HG02678 (cell line): Measurements from ENCODE around the gene GTF2A1L.
"Not testable (repeated sequence)": the region's sequence is repeated elsewhere in the genome, so short reads cannot be mapped to it uniquely, and the experiment has no call there.

Source experiments
- ATAC-seq: cut with Tn5 transposase; IDR thresholded peaks from one replicate; pipeline ENCODE4 v1.9.1; 2021; ENCODE audit warnings: mild to moderate bottlenecking, moderate library complexity; ENCODE audit not compliant: unreplicated experiment

The GTF2A1L gene, protein sequence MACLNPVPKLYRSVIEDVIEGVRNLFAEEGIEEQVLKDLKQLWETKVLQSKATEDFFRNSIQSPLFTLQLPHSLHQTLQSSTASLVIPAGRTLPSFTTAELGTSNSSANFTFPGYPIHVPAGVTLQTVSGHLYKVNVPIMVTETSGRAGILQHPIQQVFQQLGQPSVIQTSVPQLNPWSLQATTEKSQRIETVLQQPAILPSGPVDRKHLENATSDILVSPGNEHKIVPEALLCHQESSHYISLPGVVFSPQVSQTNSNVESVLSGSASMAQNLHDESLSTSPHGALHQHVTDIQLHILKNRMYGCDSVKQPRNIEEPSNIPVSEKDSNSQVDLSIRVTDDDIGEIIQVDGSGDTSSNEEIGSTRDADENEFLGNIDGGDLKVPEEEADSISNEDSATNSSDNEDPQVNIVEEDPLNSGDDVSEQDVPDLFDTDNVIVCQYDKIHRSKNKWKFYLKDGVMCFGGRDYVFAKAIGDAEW

DNA sequence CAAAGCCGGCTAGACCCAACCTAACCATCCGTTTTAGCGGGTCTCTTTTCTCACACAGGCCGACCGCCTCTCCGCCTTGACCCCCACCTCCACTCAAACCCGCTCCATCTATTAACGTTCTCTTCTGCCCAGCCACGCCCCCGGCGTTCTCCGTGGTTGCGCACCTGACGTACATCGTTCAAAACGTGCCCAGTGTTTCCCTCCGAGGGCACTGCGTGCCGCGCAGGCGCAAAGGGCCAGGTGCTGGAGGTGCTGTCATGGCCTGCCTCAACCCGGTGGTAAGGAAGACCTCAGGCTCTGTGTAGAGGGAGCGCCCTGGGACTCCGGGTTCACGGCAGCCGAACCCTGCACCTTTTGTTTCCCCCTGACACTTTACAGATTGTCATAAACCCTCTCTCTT is at the start of gene GTF2A1L:
GTF2A1L (plus strand) TSS at position 239 of the 400 bp plus-strand sequence; CDS start at position 258, 19 bp downstream.
- no peak for ATAC-seq

DNA sequence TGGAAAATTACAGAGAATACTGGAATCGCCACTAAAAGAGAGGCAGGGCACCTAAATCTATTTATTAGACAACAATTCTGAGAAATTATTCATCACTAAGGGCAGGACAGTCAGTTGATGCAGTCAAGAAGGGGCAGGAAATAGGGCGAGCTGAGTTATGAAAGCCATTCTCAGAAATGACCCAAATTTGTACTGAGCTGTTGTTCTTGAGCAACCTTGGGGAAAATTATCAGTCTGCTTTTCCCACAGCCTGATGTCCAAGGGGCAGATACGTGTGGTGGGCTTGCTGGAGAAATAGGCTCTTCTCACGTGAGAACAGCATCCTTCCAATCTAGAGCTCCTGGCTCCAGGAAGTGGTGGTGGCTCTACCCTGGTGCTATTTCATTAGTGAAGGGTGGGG is 49.1 kb upstream of the GTF2A1L start:
- no peak for ATAC-seq

DNA sequence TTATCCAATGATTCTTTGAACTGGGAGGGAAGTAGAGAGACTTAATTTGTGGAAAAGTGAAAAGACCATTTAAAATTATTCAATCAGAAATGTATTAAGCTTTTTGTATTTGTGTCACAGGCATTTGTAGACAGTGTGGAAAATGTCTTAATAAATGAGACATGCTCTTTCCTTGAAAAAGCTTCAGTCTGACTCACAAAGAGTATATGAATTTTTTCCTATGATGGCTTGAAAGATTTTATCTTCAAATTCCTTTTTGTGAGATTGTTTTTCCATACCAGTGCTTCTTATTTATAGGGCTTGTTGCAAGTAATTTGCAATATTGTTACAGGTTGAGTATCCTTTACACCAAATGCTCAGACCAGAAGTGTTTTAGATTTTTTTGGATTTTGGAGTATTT is 48.2 kb upstream of the GTF2A1L start:
- no peak for ATAC-seq

DNA sequence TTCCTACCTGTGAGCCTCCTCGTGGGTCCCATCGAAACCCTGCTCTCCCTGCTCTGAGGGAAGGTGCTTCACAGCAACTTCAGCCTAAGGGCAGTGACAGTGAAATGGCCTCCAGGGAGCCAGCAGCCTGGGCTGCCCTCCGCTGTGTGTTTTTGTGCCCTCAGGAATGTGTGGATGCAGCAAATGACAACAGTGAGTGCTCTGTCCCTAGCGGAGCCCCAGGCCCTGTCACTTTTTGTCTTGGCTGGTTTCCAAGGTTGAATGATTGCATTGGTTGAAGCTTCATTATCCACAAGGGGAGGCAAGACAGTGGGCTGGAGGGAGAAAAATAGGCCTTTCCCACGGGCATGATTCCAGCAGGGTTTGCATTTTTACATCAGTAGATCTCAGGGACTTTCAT is 44.8 kb upstream of the GTF2A1L start:
- ATAC-seq, result no peak

DNA sequence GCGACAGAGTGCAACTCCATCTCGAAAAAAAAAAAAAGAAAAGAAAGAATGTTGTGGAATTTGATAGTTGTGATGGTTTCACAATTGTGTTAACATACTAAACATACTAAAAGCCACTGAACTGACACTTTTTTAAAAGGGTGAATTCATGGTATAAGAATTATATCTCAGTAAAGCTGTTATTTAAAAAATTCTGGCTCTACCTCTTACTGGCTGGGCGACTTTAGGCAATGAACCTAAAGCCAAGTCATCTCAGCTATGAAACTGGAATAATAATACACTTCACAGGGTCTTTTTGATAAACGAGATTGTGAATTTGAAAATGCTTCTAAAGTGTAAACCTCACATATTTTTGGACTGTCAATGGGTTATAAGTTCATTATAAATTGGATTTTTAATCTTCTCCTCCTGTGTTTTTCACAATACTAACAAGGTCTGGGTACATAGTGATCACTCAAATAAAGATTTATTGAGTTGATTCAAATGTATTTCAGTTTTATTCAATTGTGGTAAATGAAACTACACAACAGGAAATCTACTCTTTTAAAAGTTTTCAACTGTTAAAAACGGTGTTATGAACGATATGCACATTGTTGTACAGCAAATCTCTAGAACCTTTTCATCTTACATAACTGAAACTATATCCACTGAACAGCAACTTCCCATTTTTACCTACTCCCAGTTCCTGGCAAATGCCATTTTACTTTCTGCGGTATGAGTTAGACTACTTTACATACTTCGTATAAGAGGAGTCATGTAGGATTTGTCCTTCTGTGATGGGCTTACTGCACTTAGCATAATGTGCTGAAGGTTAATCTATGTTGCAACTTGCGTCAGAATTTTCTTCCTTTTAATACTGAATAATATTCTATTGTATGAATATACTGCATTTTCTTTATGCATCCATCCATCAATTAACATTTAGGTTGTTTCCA is 43.0 kb upstream of the GTF2A1L start:
- no peak for ATAC-seq

DNA sequence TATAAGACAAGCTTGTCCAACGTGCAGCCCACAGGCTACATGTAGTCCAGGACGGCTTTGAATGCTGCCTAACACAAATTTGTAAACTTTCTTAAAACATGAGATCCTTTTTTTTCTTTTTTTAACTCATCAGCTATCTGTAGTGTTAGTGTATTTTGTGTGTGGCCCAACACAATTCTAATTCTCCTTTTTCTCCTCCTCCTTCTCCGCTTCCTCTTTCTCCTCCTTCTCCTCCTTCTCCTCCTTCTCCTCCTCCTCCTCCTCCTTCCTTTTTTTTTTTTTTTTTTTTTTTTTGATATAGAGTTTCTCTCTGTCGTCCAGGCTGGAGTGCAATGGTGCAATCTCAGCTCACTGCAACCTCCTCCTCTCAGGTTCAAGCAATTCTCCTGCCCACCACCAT is 39.3 kb upstream of the GTF2A1L start:
- no peak for ATAC-seq

DNA sequence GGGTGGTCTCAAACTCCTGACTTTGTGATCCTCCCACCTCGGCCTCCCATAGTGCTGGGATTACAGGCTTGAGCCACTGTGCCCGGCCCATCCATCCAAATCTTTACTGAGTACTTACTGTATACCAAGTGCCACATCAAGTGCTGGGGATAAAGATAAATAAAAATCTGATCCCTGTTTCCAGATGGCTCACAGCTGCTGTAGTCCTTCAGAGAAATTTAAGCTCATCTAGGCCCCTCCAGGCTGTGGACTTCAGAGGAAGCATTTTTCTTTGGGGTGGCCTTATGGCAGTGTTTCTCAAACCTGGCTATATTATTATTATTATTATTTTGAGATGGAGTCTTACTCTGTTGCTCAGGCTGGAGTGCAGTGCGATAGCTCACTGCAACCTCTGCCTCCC is 33.7 kb upstream of the GTF2A1L start:
- ATAC-seq, result no peak

DNA sequence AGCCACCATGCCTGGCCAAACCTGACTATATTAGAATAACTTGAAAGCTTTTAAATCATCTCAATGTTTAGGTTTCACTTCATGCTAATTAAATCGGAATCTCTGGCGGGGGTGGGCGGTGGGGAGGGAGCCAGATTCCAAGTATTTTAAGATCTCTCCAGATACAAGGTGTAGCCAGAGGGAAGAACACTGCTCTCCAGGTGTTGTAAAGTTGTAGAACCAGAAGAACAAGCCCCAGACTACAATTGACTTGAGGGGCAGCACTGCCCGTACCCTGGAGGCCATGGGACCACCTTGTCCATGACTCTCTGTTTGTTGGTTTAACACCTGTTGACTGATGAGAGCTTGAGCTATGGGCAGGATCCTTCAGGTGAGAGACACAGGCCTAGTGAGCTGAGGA is 33.1 kb upstream of the GTF2A1L start:
- ATAC-seq, result no peak

DNA sequence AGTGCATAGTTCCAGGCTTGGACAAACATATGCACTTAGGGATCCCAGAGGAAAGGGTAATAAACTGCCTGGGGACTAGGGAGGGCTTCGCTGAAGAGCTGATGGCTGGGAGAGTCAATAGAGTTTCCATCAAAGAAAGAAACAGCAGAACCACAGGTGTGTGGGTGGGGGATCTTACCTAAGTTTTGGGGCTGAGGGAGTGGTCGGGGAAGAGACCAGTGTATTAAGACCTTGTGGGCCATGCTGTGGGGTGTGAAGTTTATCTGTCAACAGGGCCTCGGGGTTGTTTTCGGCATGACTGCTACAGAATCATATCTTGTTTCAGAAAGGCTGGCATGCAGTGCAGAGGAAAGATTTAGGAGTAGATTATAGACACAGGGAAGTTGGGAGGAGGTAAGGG is 31.2 kb upstream of the GTF2A1L start:
- ATAC-seq, result no peak

DNA sequence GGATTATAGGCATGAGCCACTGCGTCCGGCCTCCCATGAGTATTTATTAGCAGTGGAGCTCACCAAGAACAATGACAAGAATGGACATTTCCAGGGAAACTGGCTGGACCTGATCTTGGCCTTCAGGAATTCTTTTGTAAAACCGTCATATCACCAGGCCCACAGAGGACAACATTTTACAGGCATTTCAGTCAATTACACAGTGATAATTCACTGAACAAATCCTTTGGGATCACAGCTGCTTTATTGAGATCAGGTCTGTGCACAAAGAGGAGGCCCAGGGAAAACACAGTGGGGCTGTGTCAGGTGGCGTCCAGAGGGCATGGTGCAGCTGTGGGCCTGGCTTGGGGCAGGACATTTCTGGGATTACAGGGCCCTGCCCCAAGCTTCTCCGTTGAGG is 30.1 kb upstream of the GTF2A1L start:
- no peak for ATAC-seq

DNA sequence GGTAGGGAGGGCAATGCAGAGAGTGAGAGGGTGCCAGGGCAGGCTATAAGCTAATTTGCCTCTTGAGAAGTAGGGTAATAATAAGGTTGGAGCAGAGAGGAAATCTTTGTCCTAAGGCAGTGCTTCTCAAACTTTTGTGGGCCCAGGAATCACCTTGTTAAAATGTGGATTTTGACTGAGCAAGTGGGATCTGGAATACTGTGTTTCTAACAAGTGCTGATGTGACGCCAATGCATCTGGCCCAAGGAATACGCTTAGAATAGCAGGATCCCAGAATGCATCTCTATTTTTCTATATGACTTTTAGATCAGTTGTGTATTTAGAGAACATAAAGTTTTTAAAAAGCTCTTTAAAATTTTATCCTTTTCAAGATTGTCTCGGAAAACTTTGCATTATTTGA is 29.7 kb upstream of the GTF2A1L start:
- no peak for ATAC-seq

DNA sequence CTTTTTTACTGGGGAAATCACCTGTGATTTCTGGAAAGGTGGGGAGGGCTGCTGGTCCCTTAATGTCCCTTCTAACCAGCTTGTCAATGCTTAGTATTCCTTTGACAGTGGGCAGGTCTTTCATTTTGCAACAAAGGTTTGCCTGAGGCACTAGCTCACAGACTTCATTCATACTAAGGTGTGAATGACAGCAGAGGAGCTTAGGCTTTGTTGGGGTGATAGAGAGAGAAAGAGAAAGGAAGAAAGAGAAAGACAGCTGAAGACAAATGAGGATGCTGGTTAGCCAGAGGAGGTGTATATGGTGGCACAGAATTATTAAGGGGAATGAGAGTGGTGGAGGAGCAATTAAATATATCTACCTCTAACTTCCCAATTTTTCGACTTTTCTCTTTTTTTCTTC is 28.9 kb upstream of the GTF2A1L start:
- ATAC-seq, result no peak

DNA sequence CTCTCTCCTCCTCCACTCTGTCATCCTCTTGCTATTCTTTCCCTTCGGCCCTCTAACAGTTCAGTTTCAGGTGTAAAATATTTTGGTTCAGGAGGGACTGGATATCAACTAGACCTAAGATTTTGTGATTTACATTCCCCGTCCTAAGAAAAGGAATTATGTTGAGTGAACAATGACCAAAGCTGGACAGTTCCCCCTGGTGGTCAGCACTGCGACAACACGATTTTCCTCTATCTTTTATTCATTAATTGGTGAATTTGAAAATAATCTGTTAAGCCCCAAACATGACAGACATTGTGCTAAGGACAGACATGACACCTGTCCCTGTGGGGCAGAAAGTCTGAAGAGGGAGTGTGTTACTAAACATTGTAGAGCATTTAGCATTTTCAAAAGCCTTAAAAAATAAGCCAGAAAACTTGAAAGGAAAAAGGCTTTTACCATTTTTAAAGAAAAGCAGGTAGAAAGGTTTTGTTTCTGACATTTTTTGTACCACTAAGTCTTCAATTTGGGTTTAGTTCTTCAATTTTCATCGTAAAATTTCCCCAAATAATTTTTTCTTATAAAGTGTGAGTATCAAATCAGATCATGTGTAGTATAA is 28.4 kb upstream of the GTF2A1L start:
- no peak for ATAC-seq

DNA sequence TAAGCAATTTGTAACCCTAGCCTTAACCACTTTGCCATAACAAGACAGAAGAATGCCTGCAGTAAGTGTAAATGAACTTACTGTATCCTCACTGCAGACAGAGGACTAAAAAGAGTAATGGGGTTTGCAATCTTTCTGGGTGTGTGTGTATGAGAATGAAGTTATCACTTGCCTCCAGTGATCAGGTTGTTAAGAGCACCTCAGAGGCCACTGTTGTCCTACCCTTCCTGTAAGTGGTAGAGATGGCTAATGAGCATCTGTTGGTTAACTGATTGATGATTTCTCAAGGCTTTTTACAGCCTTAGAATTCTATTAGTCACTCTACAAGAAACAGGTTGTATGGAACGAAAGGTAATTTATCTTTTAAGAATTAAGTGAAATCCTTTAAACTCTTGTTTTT is 27.6 kb upstream of the GTF2A1L start:
- ATAC-seq, result no peak

DNA sequence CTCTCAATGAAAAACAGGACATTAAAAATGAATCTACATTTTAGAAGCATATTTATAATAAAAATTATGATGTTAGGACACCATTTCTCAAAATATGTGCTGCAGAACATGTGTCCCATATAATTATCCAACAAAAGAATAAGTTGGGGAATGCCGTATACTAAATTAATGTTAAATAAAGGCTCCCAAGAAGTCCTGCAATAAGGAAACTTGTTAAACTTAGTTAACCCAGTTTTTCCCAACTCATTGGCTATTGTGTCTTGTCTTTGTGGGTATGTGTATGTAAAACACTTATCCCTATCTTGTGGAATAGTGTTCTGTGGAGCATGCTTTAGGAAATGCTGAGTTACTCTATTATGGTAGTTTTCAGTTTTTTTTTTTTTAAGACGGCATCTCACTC is 25.6 kb upstream of the GTF2A1L start:
- ATAC-seq, result no peak

DNA sequence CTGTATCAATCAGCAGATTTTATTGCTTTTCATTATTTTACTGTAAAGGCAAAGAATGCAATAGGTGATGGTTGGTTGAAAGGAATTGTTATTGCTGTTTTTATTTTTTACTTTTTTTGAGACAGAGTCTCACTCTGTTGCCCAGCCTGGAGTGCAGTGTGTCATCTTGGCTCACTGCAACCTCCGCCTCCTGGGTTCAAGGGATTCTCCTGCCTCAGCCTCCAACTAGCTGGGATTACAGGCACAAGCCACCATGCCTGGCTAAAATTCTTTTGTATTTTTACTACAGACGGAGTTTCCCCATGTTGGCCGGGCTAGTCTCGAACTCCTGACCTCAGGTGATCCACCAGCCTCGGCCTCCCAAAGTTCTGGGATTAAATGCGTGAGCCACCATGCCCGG is 20.9 kb upstream of the GTF2A1L start:
- ATAC-seq, result not testable (repeated sequence)

DNA sequence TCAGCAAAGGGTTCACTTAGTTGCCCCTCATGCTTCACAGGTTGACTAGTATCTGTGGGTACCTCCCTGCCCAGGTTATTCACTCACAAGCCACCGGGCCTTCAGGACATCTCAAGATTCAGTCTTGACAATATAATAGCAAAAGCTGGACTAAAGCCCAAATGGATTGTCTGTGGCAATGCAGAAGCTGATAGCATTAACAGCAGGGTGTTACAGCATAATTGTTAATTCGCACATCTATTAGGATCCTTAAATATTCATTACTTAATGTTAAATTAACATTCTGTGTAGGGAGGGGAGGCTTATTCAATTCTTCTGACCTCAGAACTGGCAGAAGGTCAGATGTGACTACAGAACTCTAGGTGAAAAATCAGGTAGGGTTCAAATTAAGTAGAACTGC is 20.2 kb upstream of the GTF2A1L start:
- ATAC-seq, result no peak

DNA sequence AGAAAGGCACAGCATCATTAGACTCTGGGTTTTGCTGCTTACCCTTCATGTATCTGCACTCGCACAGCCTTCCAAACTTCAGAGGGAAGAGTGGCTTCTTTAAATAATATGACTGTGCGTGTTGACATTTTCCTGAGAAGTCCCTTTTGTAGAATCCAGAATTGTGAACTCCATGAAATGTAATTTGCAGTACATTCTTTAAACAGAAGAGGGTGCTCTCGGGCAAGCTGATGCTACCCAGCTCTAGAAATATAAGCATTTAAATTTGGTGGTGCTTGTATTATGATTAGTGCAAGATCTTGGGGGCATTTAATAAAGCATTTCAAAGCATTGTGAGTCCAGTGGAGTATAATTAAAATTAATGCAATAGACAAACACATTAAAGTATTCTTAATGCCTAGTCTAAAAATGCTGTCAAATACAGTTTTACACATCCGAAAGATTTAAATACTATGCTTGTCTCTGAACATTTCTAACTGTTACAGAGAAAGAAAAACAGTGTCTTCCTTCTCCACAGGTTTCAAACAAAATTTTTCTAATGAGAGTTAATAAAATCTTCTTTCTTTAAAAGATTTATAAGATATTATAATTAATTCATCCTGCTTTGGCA is 17.3 kb upstream of the GTF2A1L start:
- no peak for ATAC-seq

DNA sequence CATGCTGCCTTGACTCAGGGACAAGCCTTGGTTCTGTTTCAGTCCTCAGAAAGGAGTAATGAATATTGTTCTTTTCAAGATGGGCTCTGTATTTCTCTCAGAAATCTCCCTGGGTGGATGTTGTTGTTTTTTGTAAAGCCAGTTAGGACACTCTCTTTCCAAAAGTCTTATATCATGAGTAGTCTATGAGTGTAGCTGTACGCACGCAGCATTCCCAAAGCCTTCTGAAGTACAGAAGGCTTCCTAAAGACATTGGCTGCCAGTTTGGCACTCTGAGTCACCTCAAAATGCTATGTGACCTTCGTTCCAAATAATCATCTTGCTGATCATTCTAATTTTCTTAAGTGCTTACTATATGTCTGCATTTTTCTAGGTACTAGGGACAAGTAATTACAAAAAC is 16.7 kb upstream of the GTF2A1L start:
- ATAC-seq, result no peak

DNA sequence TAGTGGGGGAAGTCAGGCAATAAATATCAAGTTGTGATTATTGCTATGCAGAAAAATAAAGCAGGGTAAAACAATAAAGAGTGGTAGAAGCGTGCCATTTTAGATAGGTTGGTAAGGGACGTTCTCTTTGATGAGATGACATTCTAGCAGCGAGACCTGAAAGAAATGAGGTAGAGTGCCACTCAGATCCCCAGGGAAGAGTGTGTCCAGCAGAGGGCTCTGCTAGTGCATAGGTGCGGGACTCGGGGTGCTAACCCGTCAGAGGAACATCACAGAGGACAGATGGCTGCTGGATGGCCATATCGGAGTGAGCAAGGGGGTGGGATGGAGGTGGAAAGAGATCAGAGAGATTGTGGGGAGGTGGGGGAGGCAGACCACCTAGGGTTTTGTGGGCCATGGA is 16.3 kb upstream of the GTF2A1L start:
- ATAC-seq, result peak; percentile 49
